T-cell (primary cell): Measurements from ENCODE around the gene RTF1. TPM values are rescaled to one million over a fixed set of nuclear protein-coding genes. Genes with fewer than 3 reads are reported as not detected.

Experiments used
- ATAC-seq, 4 experiments: fragments of 200-7000 bp in 3 of 4; fragments of 150-1000 bp in 1 of 4; cut with Tn5 transposase; replicated peaks in 1 of 4; 1 replicate in 3 of 4; 2 replicates in 1 of 4; pipeline ENCODE4 v1.10.0; 2021; ENCODE audit warnings: moderate library complexity in 3 of 4, mild to moderate bottlenecking in 2 of 4, moderate number of reproducible peaks in 1 of 4
- CTCF ChIA-PET, 2 donors: fragments of 300-600 bp; sonication (Branson Sonifier 250); formaldehyde crosslinking; loops; one replicate each; lab custom pipeline; 2022; ENCODE audit warnings: antibody characterized with exemption in 2 of 2; lab: Charles Lee
- POLR2A ChIA-PET, 2 donors: fragments of 300-600 bp; sonication (Branson Sonifier 250); formaldehyde crosslinking; loops; one replicate each; lab custom pipeline; 2022; ENCODE audit warnings: antibody characterized with exemption in 2 of 2; lab: Charles Lee
- DNase-seq, 35 experiments: peaks; one replicate each; pipeline versions ENCODE4 v3.0.0 to v3.0.0-alpha.2; 2013 to 2023
- H3K27ac ChIP-seq: one replicate; pipeline ENCODE4 v1.5.1; 2013; ENCODE audit warnings: low read length
- H3K27me3 ChIP-seq, 2 experiments: replicated peaks in 1 of 2; 1 replicate in 1 of 2; 2 replicates in 1 of 2; pipeline versions ENCODE4 v1.6.1 to v1.7.0; 2013; ENCODE audit warnings: low read length in 1 of 2, mixed read lengths in 1 of 2; ENCODE audit not compliant: control insufficient read depth in 2 of 2, insufficient read depth in 2 of 2; ENCODE audit errors: extremely low read depth in 1 of 2
- H3K36me3 ChIP-seq, 2 donors: 1 replicate in 1 of 2; 2 replicates in 1 of 2; pipeline versions ENCODE4 v1.6.1 to v1.7.0; 2013; ENCODE audit warnings: low read length in 1 of 2; ENCODE audit not compliant: control insufficient read depth in 2 of 2, insufficient read depth in 1 of 2; ENCODE audit errors: extremely low read depth in 1 of 2
- H3K4me1 ChIP-seq, 2 experiments: 1 replicate in 1 of 2; 2 replicates in 1 of 2; pipeline versions ENCODE4 v1.6.1 to v1.7.0; 2013; ENCODE audit warnings: low read length in 2 of 2, mixed read lengths in 1 of 2; ENCODE audit not compliant: insufficient read depth in 2 of 2, control insufficient read depth in 1 of 2; ENCODE audit errors: extremely low read depth in 1 of 2
- H3K4me3 ChIP-seq, 2 donors: 1 replicate in 1 of 2; 2 replicates in 1 of 2; pipeline versions ENCODE4 v1.5.1 to v1.7.0; 2013; ENCODE audit warnings: mild to moderate bottlenecking in 2 of 2, low read length in 1 of 2, moderate library complexity in 1 of 2; ENCODE audit not compliant: control insufficient read depth in 1 of 2; ENCODE audit errors: extremely low read depth in 1 of 2
- H3K9me3 ChIP-seq: 2 replicates; pipeline ENCODE4 v1.7.0; 2013
- H3K27ac Mint-ChIP-seq, 2 donors: one replicate each; pipeline ENCODE4 v1.8.0; 2020 to 2021; ENCODE audit warnings: mild to moderate bottlenecking in 2 of 2, mixed read lengths in 2 of 2
- H3K27me3 Mint-ChIP-seq, 2 donors: one replicate each; pipeline ENCODE4 v1.8.0; 2021 to 2022; ENCODE audit warnings: mixed read lengths in 2 of 2
- H3K36me3 Mint-ChIP-seq: one replicate; pipeline ENCODE4 v1.8.0; 2021; ENCODE audit warnings: mixed read lengths
- H3K4me1 Mint-ChIP-seq, 3 donors: one replicate each; pipeline ENCODE4 v1.8.0; 2020 to 2022; ENCODE audit warnings: mixed read lengths in 3 of 3, mild to moderate bottlenecking in 1 of 3
- H3K4me3 Mint-ChIP-seq, 3 donors: one replicate each; pipeline ENCODE4 v1.8.0; 2020 to 2022; ENCODE audit warnings: mild to moderate bottlenecking in 3 of 3, mixed read lengths in 3 of 3, moderate library complexity in 3 of 3
- H3K9me3 Mint-ChIP-seq, 3 donors: one replicate each; pipeline ENCODE4 v1.8.0; 2020 to 2022; ENCODE audit warnings: mixed read lengths in 3 of 3
- WGBS: methylation state at CpG from one replicate; pipeline ENCODE4 v1.1.5; 2013; ENCODE audit warnings: missing lambda C conversion rate; ENCODE audit not compliant: insufficient coverage; 5-methylcytosine and 5-hydroxymethylcytosine counted together
- total RNA-seq, 35 experiments: library from RNA in 6 of 35; stranded (reverse) in 6 of 35; fragments of 120-200 nt in 1 of 35; gene quantifications; one replicate each; pipeline versions ENCODE4 v1.2.1 to v1.2.4 and lab custom pipeline; 2013 to 2026

The RTF1 gene
- total RNA-seq, 5 donors from 2014 or later (not counting 1 experiment from before 2014, with no cell fraction given), result 30.6 to 45.9 (median 37.5) TPM

DNA sequence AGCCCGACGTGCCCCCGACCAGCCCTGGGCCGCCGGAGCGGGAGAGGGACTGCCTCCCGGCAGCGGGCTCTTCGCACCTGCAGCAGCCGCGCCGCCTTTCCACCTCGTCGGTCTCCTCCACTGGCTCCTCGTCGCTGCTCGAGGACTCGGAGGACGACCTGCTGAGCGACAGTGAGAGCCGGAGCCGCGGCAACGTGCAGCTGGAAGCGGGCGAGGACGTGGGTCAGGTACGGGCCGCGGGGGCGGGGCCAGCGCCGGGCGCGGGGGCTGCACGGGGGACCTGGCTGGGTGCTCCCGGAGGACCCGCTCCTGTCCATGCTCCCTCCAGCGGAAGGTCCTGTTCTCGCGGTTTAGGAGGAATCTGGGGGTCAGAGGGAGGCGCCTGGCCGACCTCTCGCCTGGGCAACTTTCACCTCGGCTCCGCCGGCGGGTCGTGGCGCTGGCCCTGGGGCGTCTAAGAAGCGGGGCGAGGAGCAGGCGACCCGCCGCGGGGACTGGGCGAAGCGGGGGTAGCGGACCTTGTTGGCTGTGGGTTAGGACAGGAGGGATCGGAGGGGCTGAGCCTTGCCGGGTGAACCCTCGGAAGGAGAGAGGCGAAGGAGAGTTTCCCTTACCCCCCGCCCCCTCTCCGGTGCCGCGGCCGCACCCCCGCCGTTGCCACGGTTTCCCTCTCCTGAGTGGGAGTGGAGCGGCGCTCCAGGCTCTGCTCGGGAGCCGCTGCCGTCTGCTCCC, 77.5 kb downstream of the RTF1 start:
- no peaks in the 10 kb centered on the region for H3K9me3 ChIP-seq
- peak; percentile 32 to 48 (median 41) for ATAC-seq
- peaks cover 7 to 79% of the 10 kb centered on the region in 2 experiments for H3K27me3 ChIP-seq
- Mint-ChIP-seq H3K4me1 (peaks cover 8 to 21% (median 14%) of the 10 kb centered on the region in 3 donors), H3K36me3 (no peaks in the 10 kb centered on the region), H3K9me3 (no peaks in the 10 kb centered on the region), H3K27ac (no peak overlapping the region), H3K4me3 (peak overlapping the region; percentile 61 to 72 (median 71)), H3K27me3 (peaks cover 27 to 48% of the 10 kb centered on the region in 2 donors)
- peak in 14 of 35 experiments; percentile 11 to 58 (median 34) for DNase-seq
- H3K4me1 ChIP-seq, result peaks cover 3 to 39% of the 10 kb centered on the region in 2 experiments
- ChIA-PET POLR2A (no interaction called here), CTCF (interaction anchor here in 1 of 2 donors (0.6 kb wide), 1 partner anchor 307 kb away, joined by 6 read pairs; no protein-coding TSS in a partner anchor)
- H3K36me3 ChIP-seq, result no peaks in the 10 kb centered on the region
- peak overlapping the region; percentile 36 to 77 for H3K4me3 ChIP-seq
- 1% methylated on average over 55 of the region's 77 CpGs for WGBS
- no peak overlapping the region for H3K27ac ChIP-seq

DNA sequence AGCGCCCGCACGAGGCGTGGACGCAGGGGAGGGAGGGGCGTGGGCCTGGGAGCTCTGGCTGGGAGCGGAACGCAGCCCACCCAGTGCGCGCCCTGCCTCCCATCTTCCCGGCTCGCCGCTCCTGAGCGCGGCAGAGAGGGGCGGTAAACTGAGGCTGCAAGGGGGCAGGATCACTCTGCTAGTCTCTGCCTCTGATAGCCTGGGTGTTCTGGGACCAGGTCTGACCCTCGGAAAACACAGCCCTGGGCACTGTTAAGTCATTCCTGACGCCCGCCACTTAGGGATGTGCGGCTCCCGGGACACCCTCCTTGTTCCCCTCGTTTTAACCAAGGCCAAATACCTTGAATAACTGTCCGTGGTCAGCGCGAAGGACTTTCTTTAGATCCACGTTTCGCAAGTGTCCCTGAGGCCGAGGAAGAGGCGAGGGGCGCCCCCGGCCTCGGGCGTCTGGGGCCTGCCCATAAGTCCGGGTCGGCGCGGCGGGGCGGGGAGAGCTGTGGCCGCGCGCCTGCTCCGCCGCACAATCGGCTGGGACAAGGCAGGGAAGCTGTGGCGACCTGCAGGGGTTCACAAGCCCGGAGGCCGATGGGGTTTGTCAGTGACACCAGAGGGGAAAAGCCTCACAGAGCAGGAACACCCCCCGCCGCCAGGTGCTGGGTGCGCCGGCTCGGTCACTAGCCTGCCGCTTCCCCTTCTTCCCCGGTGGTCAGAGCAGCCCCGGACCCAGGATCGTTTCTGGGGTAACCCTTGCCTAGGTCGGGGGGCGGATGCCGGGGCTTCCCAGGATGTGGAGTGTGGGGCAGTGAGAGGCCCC, 78.2 kb downstream of the RTF1 start:
- no peak overlapping the region for H3K27ac ChIP-seq
- H3K9me3 ChIP-seq, result no peaks in the 10 kb centered on the region
- Mint-ChIP-seq H3K27me3 (peaks cover 33 to 55% of the 10 kb centered on the region in 2 donors), H3K4me3 (peak overlapping the region; percentile 59 to 71 (median 65)), H3K4me1 (peaks cover 8 to 21% (median 14%) of the 10 kb centered on the region in 3 donors), H3K27ac (no peak overlapping the region), H3K9me3 (no peaks in the 10 kb centered on the region), H3K36me3 (no peaks in the 10 kb centered on the region)
- POLR2A ChIA-PET, result no interaction called here
- CTCF ChIA-PET, result interaction anchor here in 1 of 2 donors (0.6 kb wide), 1 partner anchor 307 kb away, joined by 6 read pairs; no protein-coding TSS in a partner anchor
- ATAC-seq (peak in 1 of 4 experiments; percentile 15), DNase-seq (peak in 15 of 35 experiments; percentile 13 to 56 (median 36))
- peaks cover 3 to 39% of the 10 kb centered on the region in 2 experiments for H3K4me1 ChIP-seq
- 3% methylated on average over 53 of the region's 60 CpGs for WGBS
- H3K4me3 ChIP-seq, result peak overlapping the region; percentile 36 to 77
- H3K36me3 ChIP-seq, result no peaks in the 10 kb centered on the region
- peaks cover 7 to 86% of the 10 kb centered on the region in 2 experiments for H3K27me3 ChIP-seq

DNA sequence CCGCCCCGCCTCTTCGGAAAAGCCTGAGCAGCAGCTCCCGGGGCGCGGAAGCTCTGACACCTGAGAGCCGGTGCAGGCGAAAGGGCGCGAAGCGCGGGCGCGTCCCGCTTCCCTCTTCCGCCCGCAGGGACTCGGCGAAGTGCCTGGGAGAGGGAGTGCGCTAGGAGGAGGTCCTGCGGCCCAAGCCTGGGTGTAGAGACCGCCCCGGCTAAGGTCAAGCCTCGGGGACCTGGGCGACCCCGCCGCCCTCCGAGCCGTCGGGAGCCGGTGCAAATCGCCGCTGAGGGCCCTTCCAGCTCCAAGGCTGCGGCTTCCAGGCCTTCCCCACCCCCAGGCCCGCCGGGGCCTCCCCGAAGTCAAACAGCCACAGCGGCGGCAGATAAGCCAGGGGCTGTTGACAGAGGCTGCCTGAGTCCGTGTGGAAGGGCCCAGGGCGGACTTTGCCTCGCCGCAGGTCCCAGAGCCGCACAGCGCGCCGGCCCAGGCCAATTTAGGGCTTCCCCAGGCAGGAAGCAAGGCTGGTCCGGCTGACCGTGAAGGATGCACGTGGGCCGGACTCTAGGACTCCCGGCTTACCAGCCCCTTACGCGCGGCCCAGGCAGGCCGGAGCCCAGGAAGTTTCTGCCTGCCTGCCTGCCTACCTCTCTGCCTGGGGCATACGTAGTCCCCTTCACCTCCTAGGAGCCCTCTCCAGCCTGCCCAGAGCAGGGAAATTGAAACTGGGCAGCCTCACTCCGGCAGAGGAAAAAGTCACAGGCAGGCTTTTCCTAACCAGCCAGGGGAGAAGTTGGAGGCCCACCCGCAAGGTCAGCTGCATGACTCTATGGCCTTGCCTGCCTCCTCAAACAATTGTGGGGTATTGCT, 79.1 kb downstream of the RTF1 start:
- peaks cover 3 to 40% of the 10 kb centered on the region in 2 experiments for H3K4me1 ChIP-seq
- peak in 1 of 35 experiments; percentile 23 for DNase-seq
- Mint-ChIP-seq H3K36me3 (no peaks in the 10 kb centered on the region), H3K4me1 (peaks cover 8 to 20% (median 15%) of the 10 kb centered on the region in 3 donors), H3K9me3 (no peaks in the 10 kb centered on the region), H3K27ac (no peak overlapping the region), H3K4me3 (peak overlapping the region; percentile 59 to 71 (median 65)), H3K27me3 (peaks cover 33 to 63% of the 10 kb centered on the region in 2 donors)
- no peaks in the 10 kb centered on the region for H3K9me3 ChIP-seq
- POLR2A ChIA-PET, result no interaction called here
- ATAC-seq, result no peak
- H3K27me3 ChIP-seq, result peaks cover 9 to 91% of the 10 kb centered on the region in 2 experiments
- CTCF ChIA-PET, result no interaction called here
- peak overlapping the region; percentile 36 to 77 for H3K4me3 ChIP-seq
- no peaks in the 10 kb centered on the region for H3K36me3 ChIP-seq
- H3K27ac ChIP-seq, result no peak overlapping the region
- WGBS, result 34% methylated on average over 51 of the region's 59 CpGs

DNA sequence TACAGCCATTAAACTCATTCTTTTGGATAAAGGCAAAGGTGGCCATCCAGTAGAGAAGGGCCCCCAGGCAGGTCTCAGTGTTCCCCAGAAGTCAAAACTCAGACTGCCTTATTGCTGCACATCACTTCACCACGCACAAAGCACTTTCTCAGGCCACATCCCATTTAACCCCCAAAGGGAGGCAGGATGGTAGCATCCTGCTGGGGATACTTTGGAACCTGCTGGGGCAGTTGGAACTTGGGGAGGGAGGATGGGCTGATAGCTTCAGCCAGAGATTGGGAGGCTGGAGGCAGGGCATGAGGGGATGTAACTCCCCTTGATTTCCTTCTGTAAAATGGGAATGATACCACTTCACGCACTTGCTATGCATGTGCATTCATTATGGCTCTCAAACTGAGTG, 81.8 kb downstream of the RTF1 start:
- no peaks in the 10 kb centered on the region for H3K36me3 Mint-ChIP-seq
- no peak for DNase-seq
- peaks cover 0 to 25% (median 16%) of the 10 kb centered on the region in 3 donors for H3K4me1 Mint-ChIP-seq
- H3K4me3 ChIP-seq, result no peak overlapping the region
- H3K27ac ChIP-seq, result no peak overlapping the region
- ChIA-PET CTCF (interaction anchor here in 1 of 2 donors (0.6 kb wide), 1 partner anchor 429 kb away, joined by 5 read pairs; no protein-coding TSS in a partner anchor), POLR2A (no interaction called here)
- no peaks in the 10 kb centered on the region for H3K36me3 ChIP-seq
- H3K27me3 Mint-ChIP-seq, result peaks cover 29 to 63% of the 10 kb centered on the region in 2 donors
- H3K9me3 ChIP-seq, result no peaks in the 10 kb centered on the region
- H3K27ac Mint-ChIP-seq, result no peak overlapping the region
- no CpG with 5 or more reads among the region's 2 CpGs for WGBS
- no peak for ATAC-seq
- no peaks in the 10 kb centered on the region for H3K9me3 Mint-ChIP-seq
- no peak overlapping the region for H3K4me3 Mint-ChIP-seq
- peaks cover 5 to 92% of the 10 kb centered on the region in 2 experiments for H3K27me3 ChIP-seq
- H3K4me1 ChIP-seq, result peaks cover 3 to 47% of the 10 kb centered on the region in 2 experiments

DNA sequence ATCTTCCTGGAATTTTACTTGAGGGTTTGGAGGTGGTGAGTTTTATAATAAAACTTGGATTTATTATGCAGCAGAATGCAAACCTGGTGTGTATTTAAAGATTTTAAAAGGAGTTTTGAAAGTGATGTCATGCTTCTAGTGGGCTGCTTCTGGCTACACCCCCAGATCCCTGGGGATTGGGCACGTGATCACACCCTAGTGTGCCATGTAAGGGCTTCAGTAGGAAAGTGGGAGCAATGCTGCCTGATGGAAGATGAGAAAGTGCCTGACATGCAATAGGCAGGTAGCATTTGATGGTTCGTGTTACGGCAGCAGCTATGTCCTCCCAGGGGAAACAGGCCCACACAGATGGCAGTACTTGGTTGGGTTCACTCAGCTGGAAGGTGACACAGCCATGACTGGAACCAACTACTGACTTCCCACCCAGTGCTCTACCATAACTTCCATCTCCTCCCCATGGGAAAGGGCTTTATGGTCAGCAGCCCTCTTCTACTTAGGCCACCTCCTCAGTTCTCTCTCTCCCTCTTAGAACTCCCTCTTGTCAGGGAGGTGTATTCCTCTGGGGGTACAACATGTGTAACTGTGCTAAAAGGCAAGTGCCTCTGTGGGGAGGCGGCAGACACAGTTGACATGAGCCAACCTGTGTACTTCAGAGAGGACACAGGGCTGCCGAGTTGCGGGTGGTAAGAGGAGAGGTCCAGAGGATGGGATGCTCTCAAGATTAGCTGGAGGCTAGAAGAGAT, 82.4 kb downstream of the RTF1 start:
- peaks cover 3 to 43% of the 10 kb centered on the region in 2 experiments for H3K4me1 ChIP-seq
- H3K4me3 Mint-ChIP-seq, result no peak overlapping the region
- ChIA-PET CTCF (no interaction called here), POLR2A (no interaction called here)
- H3K36me3 ChIP-seq, result no peaks in the 10 kb centered on the region
- H3K27me3 ChIP-seq, result peaks cover 5 to 96% of the 10 kb centered on the region in 2 experiments
- H3K9me3 ChIP-seq, result no peaks in the 10 kb centered on the region
- DNase-seq (no peak), ATAC-seq (no peak)
- no peaks in the 10 kb centered on the region for H3K36me3 Mint-ChIP-seq
- H3K4me1 Mint-ChIP-seq, result peaks cover 0 to 25% (median 16%) of the 10 kb centered on the region in 3 donors
- WGBS, result 88% methylated on average over 3 of the region's 6 CpGs
- no peaks in the 10 kb centered on the region for H3K9me3 Mint-ChIP-seq
- H3K27me3 Mint-ChIP-seq, result peaks cover 29 to 63% of the 10 kb centered on the region in 2 donors
- H3K27ac Mint-ChIP-seq, result no peak overlapping the region
- H3K4me3 ChIP-seq, result no peak overlapping the region
- H3K27ac ChIP-seq, result no peak overlapping the region
